Tibial artery (tissue), 4 donors: ENCODE measurements around the gene ABCC8.

Experiments used
- DNase-seq, 2 donors: peaks; one replicate each; pipeline ENCODE4 v3.0.0-alpha.2; 2019
- H3K27ac ChIP-seq, 2 donors: fragments of 200-600 bp; sonication (generic) in 1 of 2; 1 replicate in 1 of 2; 2 replicates in 1 of 2; pipeline ENCODE4 v1.5.1; 2018 to 2019; ENCODE audit warnings: mild to moderate bottlenecking in 1 of 2
- H3K27me3 ChIP-seq, 2 donors: fragments of 200-600 bp; sonication (generic) in 1 of 2; one replicate each; pipeline versions ENCODE4 v1.5.1 to v1.6.0; 2016 to 2019
- H3K36me3 ChIP-seq, 3 donors: fragments of 200-600 bp; sonication (generic) in 2 of 3; one replicate each; pipeline ENCODE4 v1.5.1; 2016 to 2019; ENCODE audit warnings: mild to moderate bottlenecking in 2 of 3
- H3K4me1 ChIP-seq, 4 donors: fragments of 200-600 bp; sonication (generic) in 2 of 4; 1 replicate in 3 of 4; 2 replicates in 1 of 4; pipeline ENCODE4 v1.5.1; 2016 to 2019
- H3K4me3 ChIP-seq, 2 donors: fragments of 200-600 bp; sonication (generic) in 1 of 2; 1 replicate in 1 of 2; 2 replicates in 1 of 2; pipeline ENCODE4 v1.5.1; 2018 to 2019; ENCODE audit warnings: mild to moderate bottlenecking in 2 of 2
- H3K9me3 ChIP-seq, 3 donors: fragments of 200-600 bp; sonication (generic) in 1 of 3; one replicate each; pipeline ENCODE4 v1.5.1; 2016 to 2019
- CTCF ChIP-seq, 2 experiments: fragments of 200-600 bp in 1 of 2; fragments of 450-650 bp in 1 of 2; IDR thresholded peaks; one replicate each; pipeline ENCODE4 v1.5.1; 2017 to 2019; ENCODE audit warnings: antibody characterized with exemption in 2 of 2, mild to moderate bottlenecking in 1 of 2, moderate library complexity in 1 of 2
- intact Hi-C: fragments of 100-400 bp; cut with DNase I; formaldehyde crosslinking; loops from one replicate; pipeline ENCODE4 v1.15.0; 2023; ENCODE audit warnings: low total_unique reads

ABCC8 gene

DNA sequence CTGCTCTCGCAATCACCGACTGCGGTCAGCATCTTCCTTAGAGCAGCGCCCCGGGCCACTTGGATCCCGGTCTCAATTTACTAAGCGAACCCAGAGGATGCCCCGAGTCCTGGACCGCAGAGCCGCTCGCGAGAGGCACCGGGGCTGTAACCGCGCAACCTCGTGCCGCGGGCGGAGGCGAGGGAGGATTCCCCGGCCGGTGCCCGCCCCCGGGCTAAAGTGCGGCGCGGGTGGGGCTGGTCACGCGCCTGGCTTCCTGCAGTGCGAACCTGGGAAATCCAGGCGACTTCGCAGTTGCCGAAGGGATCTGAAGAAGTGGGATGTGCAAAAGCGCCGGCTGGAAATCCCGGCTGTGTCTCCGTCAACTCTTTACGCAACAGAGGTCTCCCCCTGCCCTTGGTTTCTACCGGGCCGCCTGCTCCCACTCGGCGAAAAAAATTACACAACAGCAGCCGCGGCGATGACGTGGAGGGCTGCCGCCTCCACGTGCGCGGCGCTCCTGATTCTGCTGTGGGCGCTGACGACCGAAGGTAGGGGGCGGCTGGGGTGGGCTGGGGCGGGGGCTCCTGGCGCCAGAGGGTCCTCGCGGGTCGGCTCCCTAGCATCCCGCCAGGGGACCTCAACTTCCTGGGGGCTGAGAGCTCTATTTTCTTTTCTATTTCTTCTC is 125.0 kb downstream of the ABCC8 start, which contains the start of gene NCR3LG1:
Gene NCR3LG1 (plus strand): TSS at position 291 of the 667 bp plus-strand sequence. CDS start 170 bp downstream, at position 461.
- peak within 1 kb of the TSS; percentile 86 to 88 for H3K27ac ChIP-seq
- H3K9me3 ChIP-seq: no peaks in the 10 kb centered on the region
- DNase-seq: peak; percentile 63 to 83
- TF ChIP-seq CTCF (IDR thresholded peaks at IDR 0.05): no peak
- intact Hi-C loops: no loop called here
- H3K4me3 ChIP-seq: peak within 1 kb of the TSS; percentile 63 to 65
- no peaks in the 10 kb centered on the region for H3K27me3 ChIP-seq
- H3K4me1 ChIP-seq: peaks cover 0 to 11% (median 6%) of the 10 kb centered on the region in 4 donors
- no peaks in the 10 kb centered on the region for H3K36me3 ChIP-seq

DNA sequence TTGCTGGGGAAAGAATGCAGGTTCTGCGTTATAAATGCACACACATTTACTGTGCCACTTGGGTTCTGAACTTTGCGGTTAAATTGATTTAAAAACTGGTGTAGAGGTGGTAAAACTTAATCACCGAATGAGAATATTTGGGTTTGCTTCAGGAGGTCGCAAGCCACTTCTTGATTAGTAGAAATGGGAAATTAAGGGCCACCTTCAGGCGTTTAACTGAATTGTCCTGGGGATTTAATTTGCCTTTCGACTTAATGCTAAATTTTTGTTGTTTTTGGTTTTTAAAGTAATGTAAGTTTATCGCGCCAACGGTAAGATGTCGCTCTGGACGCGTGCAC is 125.5 kb downstream of the ABCC8 start:
- Histone ChIP-seq H3K27ac (peak overlapping the region; percentile 86 to 88), H3K9me3 (no peaks in the 10 kb centered on the region), H3K4me1 (peaks cover 0 to 11% (median 6%) of the 10 kb centered on the region in 4 donors), H3K36me3 (no peaks in the 10 kb centered on the region), H3K4me3 (peak overlapping the region; percentile 63 to 65), H3K27me3 (no peaks in the 10 kb centered on the region)
- intact Hi-C loops: no loop called here
- peak in 1 of 2 experiments; percentile 18 for TF ChIP-seq CTCF (IDR thresholded peaks at IDR 0.05)
- DNase-seq: no peak

GRCh38 chr11:17350455-17351171 is 126.0 kb downstream of the ABCC8 start:
- Histone ChIP-seq H3K4me1 (peaks cover 0 to 11% (median 6%) of the 10 kb centered on the region in 4 donors), H3K27me3 (no peaks in the 10 kb centered on the region), H3K27ac (peak overlapping the region in 1 of 2 donors; percentile 86), H3K36me3 (no peaks in the 10 kb centered on the region), H3K4me3 (no peak overlapping the region), H3K9me3 (no peaks in the 10 kb centered on the region)
- TF ChIP-seq CTCF (IDR thresholded peaks at IDR 0.05): no peak
- no peak for DNase-seq
- intact Hi-C loops: no loop called here

DNA sequence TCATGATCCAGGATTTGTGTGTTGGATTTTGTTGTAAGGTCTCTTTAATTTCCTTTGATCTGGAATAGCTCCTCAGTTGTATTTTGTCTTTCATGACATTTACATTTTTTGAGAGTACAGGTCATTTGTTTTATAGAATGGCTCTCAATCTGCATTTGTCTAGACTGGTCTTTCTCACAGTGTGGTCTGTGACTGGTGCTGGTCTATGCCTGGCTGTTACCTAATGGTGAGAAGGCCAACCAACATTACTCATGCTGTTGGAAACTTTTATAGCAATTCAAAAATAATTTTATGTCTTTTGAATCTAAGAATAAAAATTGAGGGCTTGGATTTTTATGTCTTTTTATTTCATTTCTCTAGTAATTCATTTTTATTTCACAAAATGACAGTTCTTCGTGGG is 129.0 kb downstream of the ABCC8 start:
- peaks cover 0 to 3% (median 0%) of the 10 kb centered on the region in 3 donors for H3K36me3 ChIP-seq

DNA sequence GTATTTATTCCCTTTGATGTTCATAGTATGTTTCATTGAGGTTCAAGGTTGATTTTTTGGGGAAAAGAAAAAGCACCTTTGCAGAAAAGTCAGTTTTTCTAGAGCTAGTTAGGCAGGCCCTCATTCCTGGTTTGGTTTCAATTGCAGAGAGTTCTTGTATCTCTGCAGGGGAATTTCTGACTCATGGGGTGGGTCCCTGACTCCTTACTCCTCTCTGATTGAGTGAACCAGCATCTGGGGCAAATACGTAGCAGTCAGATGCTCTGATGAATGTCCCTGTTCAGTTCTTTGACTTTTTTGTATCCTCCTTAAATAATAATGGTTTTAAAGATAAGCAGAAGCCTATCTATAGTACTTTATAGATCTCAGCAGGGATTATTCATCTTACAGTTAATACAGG is 132.7 kb downstream of the ABCC8 start:
- no peaks in the 10 kb centered on the region for H3K9me3 ChIP-seq
- no peak overlapping the region for H3K4me3 ChIP-seq
- peaks cover 0 to 3% (median 0%) of the 10 kb centered on the region in 3 donors for H3K36me3 ChIP-seq
- H3K27me3 ChIP-seq: no peaks in the 10 kb centered on the region
- no peak overlapping the region for H3K27ac ChIP-seq
- TF ChIP-seq CTCF (IDR thresholded peaks at IDR 0.05): no peak
- no peaks in the 10 kb centered on the region for H3K4me1 ChIP-seq
- DNase-seq: no peak
- intact Hi-C loops: no loop called here

More for the DNA sequence above, 129.0 kb downstream of the ABCC8 start:
- Histone ChIP-seq H3K27me3 (no peaks in the 10 kb centered on the region), H3K9me3 (no peaks in the 10 kb centered on the region), H3K4me3 (no peak overlapping the region), H3K27ac (no peak overlapping the region), H3K4me1 (peaks cover 0 to 5% (median 0%) of the 10 kb centered on the region in 4 donors)
- DNase-seq: no peak
- TF ChIP-seq CTCF (IDR thresholded peaks at IDR 0.05): no peak
- intact Hi-C loops: no loop called here
